Peyer's patch (tissue), 4 donors: Measurements from ENCODE around the gene HOXD13. TPM values are rescaled to one million over a fixed set of nuclear protein-coding genes. Genes with fewer than 3 reads are reported as not detected.
A peak's percentile ranks its signal among the peaks of the same experiment; 100 is the strongest.

Experiments
- DNase-seq, 3 donors: peaks; one replicate each; pipeline ENCODE4 v3.0.0-alpha.2; 2017 to 2019
- H3K27ac ChIP-seq, 4 donors: fragments of 200-600 bp; sonication (generic); one replicate each; pipeline ENCODE4 v1.5.1; 2016 to 2019
- H3K27me3 ChIP-seq, 2 donors: fragments of 200-600 bp; sonication (generic); one replicate each; pipeline ENCODE4 v1.5.1; 2019
- H3K36me3 ChIP-seq, 3 donors: fragments of 200-600 bp; sonication (generic); one replicate each; pipeline ENCODE4 v1.5.1; 2016 to 2019
- H3K4me1 ChIP-seq, 4 donors: fragments of 200-600 bp; sonication (generic); one replicate each; pipeline ENCODE4 v1.5.1; 2016 to 2019
- H3K4me3 ChIP-seq, 4 donors: fragments of 200-600 bp; sonication (generic); 1 replicate in 3 of 4; 2 replicates in 1 of 4; pipeline ENCODE4 v1.5.1; 2016 to 2019; ENCODE audit warnings: mild to moderate bottlenecking in 1 of 4
- H3K9me3 ChIP-seq, 4 donors: fragments of 200-600 bp; sonication (generic); one replicate each; pipeline ENCODE4 v1.5.1; 2016 to 2019; ENCODE audit warnings: mild to moderate bottlenecking in 1 of 4
- POLR2A ChIP-seq, 2 donors: fragments of 450-650 bp; IDR thresholded peaks; one replicate each; pipeline ENCODE4 v1.5.1; 2017; ENCODE audit warnings: antibody characterized with exemption in 2 of 2, mild to moderate bottlenecking in 2 of 2, moderate library complexity in 2 of 2
- total RNA-seq, 4 donors: library from RNA; depleted of rRNA; stranded (reverse); fragments of >200 nt; gene quantifications; one replicate each; pipeline ENCODE4 v1.1.0, GENCODE V29; 2016
- TF ChIP-seq, protein P1 (sequence below), 6 experiments: fragments of 450-650 bp in 4 of 6; fragments of 200-600 bp in 2 of 6; sonication (generic) in 1 of 6; IDR thresholded peaks; one replicate each; pipeline ENCODE4 v1.5.1; 2017 to 2019; ENCODE audit warnings: antibody characterized with exemption in 6 of 6, mild to moderate bottlenecking in 3 of 6, moderate library complexity in 1 of 6

HOXD13 gene
- total RNA-seq, 4 donors from 2014 or later: not detected

- TF ChIP-seq, protein P1, sequence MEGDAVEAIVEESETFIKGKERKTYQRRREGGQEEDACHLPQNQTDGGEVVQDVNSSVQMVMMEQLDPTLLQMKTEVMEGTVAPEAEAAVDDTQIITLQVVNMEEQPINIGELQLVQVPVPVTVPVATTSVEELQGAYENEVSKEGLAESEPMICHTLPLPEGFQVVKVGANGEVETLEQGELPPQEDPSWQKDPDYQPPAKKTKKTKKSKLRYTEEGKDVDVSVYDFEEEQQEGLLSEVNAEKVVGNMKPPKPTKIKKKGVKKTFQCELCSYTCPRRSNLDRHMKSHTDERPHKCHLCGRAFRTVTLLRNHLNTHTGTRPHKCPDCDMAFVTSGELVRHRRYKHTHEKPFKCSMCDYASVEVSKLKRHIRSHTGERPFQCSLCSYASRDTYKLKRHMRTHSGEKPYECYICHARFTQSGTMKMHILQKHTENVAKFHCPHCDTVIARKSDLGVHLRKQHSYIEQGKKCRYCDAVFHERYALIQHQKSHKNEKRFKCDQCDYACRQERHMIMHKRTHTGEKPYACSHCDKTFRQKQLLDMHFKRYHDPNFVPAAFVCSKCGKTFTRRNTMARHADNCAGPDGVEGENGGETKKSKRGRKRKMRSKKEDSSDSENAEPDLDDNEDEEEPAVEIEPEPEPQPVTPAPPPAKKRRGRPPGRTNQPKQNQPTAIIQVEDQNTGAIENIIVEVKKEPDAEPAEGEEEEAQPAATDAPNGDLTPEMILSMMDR (IDR thresholded peaks at IDR 0.05): peak in 4 of 6 experiments; percentile 40 to 52 (median 46)
- TF ChIP-seq POLR2A (IDR thresholded peaks at IDR 0.05): no peak
- Histone ChIP-seq H3K27me3 (peaks cover 0 to 82% of the 10 kb centered on the region in 2 donors), H3K9me3 (peaks cover 0 to 35% (median 0%) of the 10 kb centered on the region in 4 donors), H3K36me3 (no peaks in the 10 kb centered on the region), H3K27ac (no peak overlapping the region), H3K4me3 (peak overlapping the region in 2 of 4 donors; percentile 40 to 44), H3K4me1 (peaks cover 0 to 15% (median 0%) of the 10 kb centered on the region in 4 donors)
- DNase-seq: peak in 1 of 3 donors; percentile 58
Measured at GRCh38 chr2:176079831-176080539, 12.5 kb upstream of the HOXD13 start.

- H3K27me3 ChIP-seq: peaks cover 0 to 82% of the 10 kb centered on the region in 2 donors
- peak overlapping the region in 2 of 4 donors; percentile 40 to 44 for H3K4me3 ChIP-seq
- H3K9me3 ChIP-seq: peaks cover 0 to 35% (median 0%) of the 10 kb centered on the region in 4 donors
- TF ChIP-seq, protein P1 (IDR thresholded peaks at IDR 0.05): no peak
- no peak for TF ChIP-seq POLR2A (IDR thresholded peaks at IDR 0.05)
- H3K27ac ChIP-seq: no peak overlapping the region
- peak in 1 of 3 donors; percentile 64 for DNase-seq
- peaks cover 0 to 15% (median 0%) of the 10 kb centered on the region in 4 donors for H3K4me1 ChIP-seq
- no peaks in the 10 kb centered on the region for H3K36me3 ChIP-seq
Measured at GRCh38 chr2:176080540-176081375, 11.8 kb upstream of the HOXD13 start.

GRCh38 chr2:176081376-176081836 is 11.1 kb upstream of the HOXD13 start:
- Histone ChIP-seq H3K27me3 (peaks cover 0 to 82% of the 10 kb centered on the region in 2 donors), H3K9me3 (peaks cover 0 to 35% (median 0%) of the 10 kb centered on the region in 4 donors), H3K27ac (no peak overlapping the region), H3K4me3 (no peak overlapping the region), H3K4me1 (peaks cover 0 to 15% (median 0%) of the 10 kb centered on the region in 4 donors), H3K36me3 (no peaks in the 10 kb centered on the region)
- TF ChIP-seq, protein P1 (IDR thresholded peaks at IDR 0.05): no peak
- TF ChIP-seq POLR2A (IDR thresholded peaks at IDR 0.05): no peak
- DNase-seq: no peak

GRCh38 chr2:176081837-176082524 is 10.5 kb upstream of the HOXD13 start:
- Histone ChIP-seq H3K27me3 (peaks cover 0 to 83% of the 10 kb centered on the region in 2 donors), H3K27ac (no peak overlapping the region), H3K4me1 (peaks cover 0 to 15% (median 0%) of the 10 kb centered on the region in 4 donors), H3K9me3 (peaks cover 0 to 35% (median 0%) of the 10 kb centered on the region in 4 donors), H3K36me3 (no peaks in the 10 kb centered on the region), H3K4me3 (no peak overlapping the region)
- DNase-seq: peak in 1 of 3 donors; percentile 54
- TF ChIP-seq, protein P1 (IDR thresholded peaks at IDR 0.05): no peak
- TF ChIP-seq POLR2A (IDR thresholded peaks at IDR 0.05): no peak

DNA sequence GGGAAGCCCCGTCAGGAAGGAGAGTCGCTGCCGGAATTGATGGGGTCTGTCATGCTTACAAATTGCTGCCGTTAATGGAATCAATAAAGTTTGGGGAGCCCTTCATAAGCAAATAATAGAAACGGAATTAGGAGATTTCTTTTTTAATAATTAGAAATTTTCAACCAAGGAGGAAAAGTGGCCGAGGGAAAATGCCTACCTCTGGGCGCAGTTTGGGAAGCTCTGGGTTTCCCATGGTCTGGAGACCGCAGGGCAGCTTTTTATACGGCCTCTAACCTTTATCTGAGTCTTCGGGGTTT is 10.0 kb upstream of the HOXD13 start:
- H3K4me1 ChIP-seq: peaks cover 0 to 15% (median 0%) of the 10 kb centered on the region in 4 donors
- peaks cover 0 to 88% of the 10 kb centered on the region in 2 donors for H3K27me3 ChIP-seq
- H3K36me3 ChIP-seq: no peaks in the 10 kb centered on the region
- H3K9me3 ChIP-seq: peaks cover 0 to 35% (median 0%) of the 10 kb centered on the region in 4 donors
- H3K4me3 ChIP-seq: no peak overlapping the region
- TF ChIP-seq, protein P1 (IDR thresholded peaks at IDR 0.05): no peak
- no peak for TF ChIP-seq POLR2A (IDR thresholded peaks at IDR 0.05)
- DNase-seq: no peak
- no peak overlapping the region for H3K27ac ChIP-seq
